HG03135 (cell line): Measurements from ENCODE around the gene EFCAB6.

Experiments
- ATAC-seq: cut with Tn5 transposase; IDR thresholded peaks from one replicate; pipeline ENCODE4 v1.9.1; 2021; ENCODE audit warnings: mild to moderate bottlenecking, moderate library complexity; ENCODE audit not compliant: unreplicated experiment

EFCAB6 gene

GRCh38 chr22:43534916-43535315 is 277.2 kb downstream of the EFCAB6 start:
- ATAC-seq, result no peak

DNA sequence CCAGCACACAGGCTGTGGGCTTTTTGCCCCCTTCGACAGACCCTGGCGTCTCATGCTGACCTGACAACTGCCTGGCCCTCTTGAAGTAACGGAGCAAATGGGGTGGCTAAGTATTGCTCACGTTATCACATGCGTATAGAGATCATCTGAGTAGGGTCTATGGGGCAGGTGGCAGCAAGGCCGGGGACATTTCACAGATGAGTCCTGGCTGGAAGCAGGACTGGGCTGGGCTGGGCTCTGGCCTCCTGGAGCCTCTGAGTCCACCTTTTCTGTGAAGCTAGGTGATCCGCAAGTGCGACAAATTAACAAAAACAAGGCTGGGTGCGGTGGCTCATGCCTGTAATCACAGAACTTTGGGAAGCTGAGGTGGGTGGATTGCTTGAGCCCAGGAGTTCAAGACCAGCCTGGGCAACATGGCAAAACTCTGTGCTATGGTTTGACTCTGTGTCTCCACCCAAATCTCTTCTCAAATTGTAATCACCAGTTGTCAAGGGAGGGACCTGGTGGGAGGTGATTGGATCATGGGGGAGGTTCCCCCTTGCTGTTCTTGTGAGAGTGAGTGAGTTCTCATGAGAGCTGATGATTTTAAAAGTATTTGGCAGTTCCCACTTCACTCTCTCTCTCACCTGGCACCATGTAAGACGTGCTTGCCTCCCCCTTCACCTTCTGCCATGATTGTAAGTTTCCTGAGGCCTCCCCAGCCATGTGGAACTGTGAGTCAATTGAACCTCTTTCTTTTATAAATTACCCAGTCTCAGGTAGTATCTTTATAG is 278.3 kb downstream of the EFCAB6 start:
- no peak for ATAC-seq

DNA sequence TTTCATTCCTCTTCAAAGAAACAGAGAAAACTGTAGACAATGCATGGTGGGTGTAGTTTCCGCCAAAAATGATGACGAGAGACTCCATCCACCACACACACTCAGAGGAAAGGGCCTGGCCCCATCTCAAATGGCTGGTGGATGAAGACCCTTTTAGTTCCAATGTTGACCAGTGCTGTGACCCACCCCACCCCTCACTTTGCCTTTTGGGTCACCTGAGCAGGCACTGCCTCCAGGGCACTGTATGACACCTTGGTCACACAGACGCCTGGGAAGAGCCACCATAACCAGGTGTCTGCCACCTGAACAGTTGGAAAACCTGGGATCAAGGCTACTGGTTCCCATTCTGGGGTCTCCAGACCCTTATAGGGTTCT is 279.0 kb downstream of the EFCAB6 start:
- ATAC-seq, result no peak

DNA sequence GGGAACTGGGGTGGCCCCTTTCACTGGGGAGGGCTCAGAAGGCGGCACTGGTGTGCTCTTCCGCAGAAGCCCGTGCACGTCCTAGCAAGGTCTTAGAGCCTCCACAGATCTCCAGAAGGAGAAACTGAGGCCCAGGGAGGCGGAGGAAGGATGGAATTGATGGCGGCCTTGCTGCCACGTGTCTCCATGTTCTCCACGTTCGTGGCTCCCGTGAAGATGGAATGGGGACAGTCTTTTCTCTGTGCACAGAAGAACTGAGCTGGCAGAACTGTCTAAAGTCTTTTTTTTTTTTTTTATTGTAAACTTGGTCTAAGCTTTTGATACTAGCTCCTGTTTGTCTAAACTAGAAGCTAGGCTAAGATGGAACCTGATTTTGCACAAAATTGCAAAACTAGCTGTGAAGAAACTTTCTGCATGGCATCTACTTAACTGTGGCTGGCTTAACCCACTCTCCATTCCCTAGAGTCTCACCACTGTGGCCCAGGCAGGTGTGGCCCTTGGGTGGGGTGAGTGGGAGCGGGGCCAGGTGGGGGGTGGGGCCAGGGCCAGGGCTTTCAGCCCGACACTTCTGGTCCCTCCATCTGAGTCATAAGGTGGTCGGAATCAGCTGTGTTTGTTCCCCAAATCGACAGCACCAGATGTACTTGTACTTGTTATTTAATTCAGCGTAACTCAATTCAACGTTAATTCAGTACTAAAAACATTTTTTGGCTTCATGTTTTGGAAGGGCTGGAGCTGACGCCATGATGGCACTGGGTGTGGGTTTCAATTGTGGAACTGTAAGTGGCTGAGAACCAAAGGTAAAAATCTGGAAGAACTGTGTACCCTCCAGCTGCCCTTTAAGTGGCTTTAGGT is 279.6 kb downstream of the EFCAB6 start:
- ATAC-seq, result no peak

GRCh38 chr22:43531651-43532050 is 280.5 kb downstream of the EFCAB6 start:
- ATAC-seq, result no peak

DNA sequence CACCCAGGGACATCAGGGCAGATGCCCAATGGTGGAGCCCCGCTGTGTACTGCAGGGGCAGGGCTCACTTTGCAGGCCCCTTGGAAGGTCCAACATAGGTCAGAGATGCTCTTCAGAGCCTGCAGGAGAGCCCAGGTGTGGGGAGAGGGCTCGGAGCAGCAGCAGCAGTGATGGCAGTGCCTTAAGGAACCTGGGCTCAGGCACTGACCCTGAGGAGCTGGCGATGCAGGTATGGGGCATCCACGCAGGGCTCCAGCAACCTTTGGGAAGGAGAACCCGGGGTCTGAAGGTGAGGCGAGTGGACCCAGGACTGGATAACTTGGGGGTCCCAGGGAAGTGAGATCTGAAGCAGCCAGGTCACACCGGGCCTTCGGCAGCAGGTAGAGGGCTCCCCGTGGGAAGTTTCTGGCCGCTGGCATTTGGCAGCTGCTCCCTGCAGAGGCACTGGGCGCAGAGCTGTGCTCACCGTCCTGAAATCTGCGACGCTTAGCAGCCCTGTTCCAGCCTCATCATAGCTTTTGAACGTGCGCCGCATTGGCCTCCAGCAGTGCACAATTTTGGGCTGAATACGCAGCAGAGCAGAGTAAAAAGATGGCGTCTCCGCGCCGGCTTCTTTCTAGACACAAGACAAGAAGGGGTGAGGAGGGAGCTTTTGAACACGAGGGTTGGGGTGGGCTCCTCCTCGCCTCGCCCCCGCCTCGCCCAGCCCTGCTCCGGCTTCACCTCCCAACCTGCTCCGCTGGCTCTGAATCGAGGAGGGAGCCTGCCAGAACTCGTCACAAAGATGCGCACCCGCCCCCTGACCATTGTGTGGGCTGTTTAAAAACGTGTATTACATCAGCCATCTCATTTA is 281.5 kb downstream of the EFCAB6 start:
- ATAC-seq, result no peak

DNA sequence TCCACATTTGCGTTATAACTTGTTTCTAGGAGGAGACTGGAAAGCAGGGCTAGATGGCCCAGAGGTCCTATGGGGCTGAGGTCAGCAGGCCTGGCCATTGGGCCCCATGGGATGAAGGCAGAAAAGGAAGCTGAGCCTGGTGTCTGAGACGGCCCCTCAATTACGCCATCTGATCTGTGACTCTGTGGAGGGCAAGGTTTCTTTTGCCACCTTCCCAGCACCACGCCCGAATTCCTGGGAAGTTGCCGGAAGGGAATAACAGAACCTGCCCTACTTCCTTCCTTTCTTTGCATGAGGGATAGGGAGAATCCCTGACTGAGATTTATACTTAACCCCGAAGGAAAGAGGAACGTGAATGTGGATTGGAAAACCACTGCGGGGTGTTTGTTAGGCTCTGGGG is 282.2 kb downstream of the EFCAB6 start:
- ATAC-seq, result no peak

DNA sequence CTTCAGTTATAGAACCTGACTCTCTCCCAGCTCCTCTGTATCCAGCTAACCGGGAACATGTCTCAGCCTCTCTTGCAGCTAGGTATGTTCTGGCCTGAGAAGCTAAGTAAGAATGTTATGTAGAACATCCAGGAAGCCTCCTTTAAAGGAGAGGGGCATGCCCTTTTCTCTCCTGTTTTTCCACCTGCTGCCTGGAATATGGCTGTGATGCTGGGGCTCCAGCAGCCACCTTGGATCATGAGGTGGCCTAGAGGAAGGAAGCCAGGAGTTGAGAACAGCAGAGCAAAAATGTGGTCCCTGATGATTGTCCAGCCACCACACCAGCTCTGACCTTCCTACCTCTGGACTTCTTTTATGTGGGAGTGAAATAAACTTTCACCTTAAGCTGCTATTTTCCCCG is 282.6 kb downstream of the EFCAB6 start:
- ATAC-seq, result no peak

DNA sequence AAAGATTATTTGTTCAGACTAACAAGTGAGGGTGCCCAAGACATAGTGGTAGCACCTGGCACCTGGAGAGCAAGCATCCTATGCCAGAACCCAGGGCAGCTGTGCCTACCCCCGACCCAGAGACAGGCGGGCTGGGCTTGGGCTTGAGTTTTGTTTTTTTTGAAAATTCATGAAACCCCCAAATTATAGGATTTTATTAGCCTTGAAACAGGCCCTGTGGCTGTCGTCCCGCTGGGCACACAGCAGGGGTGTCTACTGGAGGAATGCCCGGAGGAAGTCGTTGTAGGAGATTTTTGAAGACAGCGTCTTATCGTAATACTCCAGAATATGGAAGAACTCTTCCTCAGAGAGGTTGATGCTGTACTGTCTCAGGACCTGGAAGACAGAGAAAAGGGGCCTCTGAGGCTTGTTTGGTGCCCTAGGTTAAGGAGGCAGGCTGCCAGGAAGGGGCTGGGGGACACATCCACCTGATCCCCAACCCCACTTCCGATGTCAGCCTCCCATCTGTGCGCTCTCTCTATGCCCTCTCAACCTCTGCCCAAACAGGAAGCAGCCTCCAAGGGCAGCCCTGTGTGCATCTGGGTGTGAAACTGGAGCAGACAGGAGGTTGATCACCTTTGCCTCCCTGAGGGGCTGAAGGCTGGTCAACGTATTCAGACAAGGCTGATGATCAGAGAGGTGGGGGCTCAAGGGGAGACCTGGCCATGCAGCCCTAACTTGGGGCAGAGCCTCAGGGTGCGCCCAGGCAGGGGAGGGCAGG is 283.3 kb downstream of the EFCAB6 start:
- no peak for ATAC-seq

- ATAC-seq, result no peak
Observed at GRCh38 chr22:43526946-43527345, 285.2 kb downstream of the EFCAB6 start.

GRCh38 chr22:43526117-43526655 is 285.9 kb downstream of the EFCAB6 start:
- no peak for ATAC-seq

DNA sequence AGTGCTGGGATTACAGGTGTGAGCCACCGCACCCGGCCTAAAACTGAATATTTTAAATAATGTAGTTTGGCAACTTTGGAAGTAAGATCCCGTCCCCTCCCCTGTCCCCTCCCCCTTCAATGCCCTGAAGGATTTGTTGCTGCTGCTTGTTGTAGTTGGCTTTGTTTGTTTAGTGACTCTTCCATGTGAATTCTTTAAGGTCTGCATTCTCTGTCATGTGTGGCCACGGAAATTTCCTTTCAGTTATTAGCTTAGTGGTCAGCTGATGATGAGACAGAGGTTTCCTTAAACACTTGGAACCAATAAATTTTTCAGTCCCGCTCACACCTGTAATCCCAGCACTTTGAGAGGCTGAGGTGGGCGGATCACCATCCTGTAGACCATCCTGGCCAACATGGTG is 290.4 kb downstream of the EFCAB6 start:
- ATAC-seq, result no peak

DNA sequence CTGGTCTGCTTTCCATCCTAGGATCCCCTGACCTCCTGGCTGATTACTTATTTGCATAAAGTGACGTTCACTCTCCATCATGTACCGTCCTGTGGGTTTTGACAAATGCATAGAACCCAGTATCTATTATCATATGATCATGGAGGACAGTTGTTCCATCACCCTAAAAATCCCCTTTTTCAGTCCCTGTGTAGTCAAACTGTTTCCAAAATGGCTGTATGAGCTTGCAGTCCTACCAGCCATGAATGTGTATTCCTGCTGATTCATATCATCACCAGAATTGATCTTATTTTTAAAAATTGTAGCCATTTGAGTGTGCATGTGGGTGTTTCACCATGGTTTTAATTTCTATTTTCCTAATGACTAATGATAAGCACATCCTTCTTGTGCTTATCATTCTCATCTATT is 291.5 kb downstream of the EFCAB6 start:
- ATAC-seq, result no peak

- ATAC-seq, result no peak
Observed at GRCh38 chr22:43516996-43517635, 295.0 kb downstream of the EFCAB6 start.

- ATAC-seq, result no peak
Observed at GRCh38 chr22:43516386-43516785, 295.7 kb downstream of the EFCAB6 start.

- ATAC-seq, result no peak
Observed at GRCh38 chr22:43515902-43516301, 296.2 kb downstream of the EFCAB6 start.

GRCh38 chr22:43515411-43515810 is 296.7 kb downstream of the EFCAB6 start:
- ATAC-seq, result no peak

DNA sequence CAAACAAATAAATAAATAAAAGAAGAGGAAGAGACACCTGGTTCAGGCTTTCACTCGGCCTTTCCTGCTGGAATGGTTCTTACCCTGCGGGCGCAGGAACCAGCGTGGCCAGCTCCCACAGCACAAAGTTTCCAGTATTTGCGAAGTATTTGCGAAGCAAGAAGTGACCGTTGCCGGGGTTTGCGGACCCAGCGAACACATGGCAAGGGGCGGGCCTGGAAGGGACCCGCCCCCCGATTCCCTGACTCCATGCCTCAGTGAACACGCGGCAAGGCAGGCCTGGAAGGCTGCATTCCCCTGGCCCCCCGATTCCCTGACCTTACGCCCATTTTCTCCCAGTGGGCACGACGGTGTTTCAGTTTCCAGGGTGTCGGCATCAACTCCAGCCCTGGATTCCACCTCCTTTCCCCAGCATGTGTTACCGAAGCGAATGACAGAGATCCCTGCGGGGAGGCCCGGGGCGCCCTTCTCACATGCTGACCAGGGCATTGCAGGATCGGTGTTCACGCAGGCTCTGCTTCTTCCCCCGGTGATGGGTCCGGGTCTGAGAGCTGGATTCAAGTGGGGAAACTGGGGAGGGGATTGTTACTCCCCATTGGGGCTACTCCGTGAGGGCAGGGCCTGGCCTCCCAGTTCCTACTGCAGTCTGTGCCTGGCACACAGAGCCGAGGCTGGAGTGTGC is 297.5 kb downstream of the EFCAB6 start:
- no peak for ATAC-seq

DNA sequence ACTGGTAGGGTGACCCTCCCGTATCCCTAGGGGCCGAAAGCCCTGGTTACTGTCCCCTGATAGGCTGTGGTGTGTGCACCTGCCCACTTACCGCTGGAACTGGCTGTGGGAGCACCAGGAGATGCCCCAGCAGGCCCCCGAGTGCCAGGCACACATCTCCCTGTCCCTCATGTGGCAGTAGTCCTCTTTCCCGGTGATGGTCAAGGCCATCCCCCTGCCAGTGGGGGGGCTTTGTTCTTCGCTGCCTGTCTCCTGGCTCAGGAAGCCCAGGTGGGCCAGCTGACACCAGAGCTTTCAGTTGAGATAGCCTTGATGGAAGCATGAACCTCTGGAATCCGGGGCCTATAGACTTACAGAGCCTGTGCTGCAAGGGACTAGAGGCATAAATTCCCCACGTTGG is 299.8 kb downstream of the EFCAB6 start:
- ATAC-seq, result no peak
